ENCODE measurements around the gene BEGAIN. TPM values are rescaled to one million over a fixed set of nuclear protein-coding genes. Genes with fewer than 3 reads are reported as not detected.

BEGAIN gene
- total RNA-seq, 1 donor from 2014 or later, result 1.9 TPM

DNA sequence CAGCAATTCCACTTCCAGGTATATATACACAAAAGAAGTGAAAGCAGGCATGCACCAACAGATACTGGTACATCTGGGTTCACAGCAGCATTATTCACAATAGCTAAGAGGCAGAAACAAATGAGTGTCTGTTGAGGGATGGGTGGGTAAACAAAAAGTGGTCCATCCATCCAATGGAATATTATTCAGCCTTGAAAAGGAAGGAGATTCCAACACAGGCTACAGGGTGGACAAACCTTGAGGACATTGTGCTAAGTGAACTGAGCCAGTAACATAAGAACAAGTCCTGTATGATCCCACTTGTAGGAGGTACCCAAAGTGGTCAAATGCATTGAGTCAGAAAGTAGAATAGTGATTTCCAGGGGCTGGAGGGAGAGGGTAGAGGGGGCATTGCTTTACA lies 27.6 kb upstream of the BEGAIN start:
- H3K4me3 ChIP-seq, result no peak overlapping the region
- TF ChIP-seq, protein P1, sequence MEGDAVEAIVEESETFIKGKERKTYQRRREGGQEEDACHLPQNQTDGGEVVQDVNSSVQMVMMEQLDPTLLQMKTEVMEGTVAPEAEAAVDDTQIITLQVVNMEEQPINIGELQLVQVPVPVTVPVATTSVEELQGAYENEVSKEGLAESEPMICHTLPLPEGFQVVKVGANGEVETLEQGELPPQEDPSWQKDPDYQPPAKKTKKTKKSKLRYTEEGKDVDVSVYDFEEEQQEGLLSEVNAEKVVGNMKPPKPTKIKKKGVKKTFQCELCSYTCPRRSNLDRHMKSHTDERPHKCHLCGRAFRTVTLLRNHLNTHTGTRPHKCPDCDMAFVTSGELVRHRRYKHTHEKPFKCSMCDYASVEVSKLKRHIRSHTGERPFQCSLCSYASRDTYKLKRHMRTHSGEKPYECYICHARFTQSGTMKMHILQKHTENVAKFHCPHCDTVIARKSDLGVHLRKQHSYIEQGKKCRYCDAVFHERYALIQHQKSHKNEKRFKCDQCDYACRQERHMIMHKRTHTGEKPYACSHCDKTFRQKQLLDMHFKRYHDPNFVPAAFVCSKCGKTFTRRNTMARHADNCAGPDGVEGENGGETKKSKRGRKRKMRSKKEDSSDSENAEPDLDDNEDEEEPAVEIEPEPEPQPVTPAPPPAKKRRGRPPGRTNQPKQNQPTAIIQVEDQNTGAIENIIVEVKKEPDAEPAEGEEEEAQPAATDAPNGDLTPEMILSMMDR (IDR thresholded peaks at IDR 0.05; ENCODE audit: borderline replicate concordance), result no peak
- no peak overlapping the region for H3K27ac ChIP-seq (replicated peaks)
- H3K27me3 ChIP-seq (ENCODE audit: low read depth), result peaks cover 77% of the 10 kb centered on the region
- H3K36me3 ChIP-seq, result no peaks in the 10 kb centered on the region
- no peak for DNase-seq
- H3K4me1 ChIP-seq, result peaks cover 23% of the 10 kb centered on the region
- intact Hi-C loops (cut with micrococcal nuclease), result no loop called here
- no peaks in the 10 kb centered on the region for H3K9me3 ChIP-seq (replicated peaks)

DNA sequence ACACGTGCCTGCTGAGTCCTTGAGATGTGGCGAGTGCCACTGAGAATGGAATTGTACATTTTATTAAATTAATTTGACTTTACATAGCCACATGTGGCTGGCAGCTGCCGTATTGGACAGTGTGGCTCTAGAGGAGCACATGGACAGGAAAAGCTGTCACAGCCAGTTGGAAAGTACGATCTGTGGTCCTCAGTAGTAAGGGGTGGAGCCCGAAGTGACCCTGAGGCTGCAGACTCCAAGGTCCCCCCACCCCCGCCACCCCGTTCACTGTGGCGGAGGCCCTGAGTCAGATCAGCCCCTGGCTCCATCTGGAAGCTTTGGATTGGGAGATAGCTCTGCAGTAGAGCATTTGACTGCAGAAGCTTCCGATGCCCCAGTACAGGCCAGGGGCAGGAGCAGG lies 25.8 kb upstream of the BEGAIN start:
- no peaks in the 10 kb centered on the region for H3K9me3 ChIP-seq (replicated peaks)
- TF ChIP-seq, protein P1 (IDR thresholded peaks at IDR 0.05; ENCODE audit: borderline replicate concordance), result no peak
- peaks cover 73% of the 10 kb centered on the region for H3K27me3 ChIP-seq (ENCODE audit: low read depth)
- no peak for DNase-seq
- H3K4me3 ChIP-seq, result no peak overlapping the region
- no peak overlapping the region for H3K27ac ChIP-seq (replicated peaks)
- intact Hi-C loops (cut with micrococcal nuclease), result no loop called here
- peaks cover 12% of the 10 kb centered on the region for H3K4me1 ChIP-seq
- no peaks in the 10 kb centered on the region for H3K36me3 ChIP-seq

DNA sequence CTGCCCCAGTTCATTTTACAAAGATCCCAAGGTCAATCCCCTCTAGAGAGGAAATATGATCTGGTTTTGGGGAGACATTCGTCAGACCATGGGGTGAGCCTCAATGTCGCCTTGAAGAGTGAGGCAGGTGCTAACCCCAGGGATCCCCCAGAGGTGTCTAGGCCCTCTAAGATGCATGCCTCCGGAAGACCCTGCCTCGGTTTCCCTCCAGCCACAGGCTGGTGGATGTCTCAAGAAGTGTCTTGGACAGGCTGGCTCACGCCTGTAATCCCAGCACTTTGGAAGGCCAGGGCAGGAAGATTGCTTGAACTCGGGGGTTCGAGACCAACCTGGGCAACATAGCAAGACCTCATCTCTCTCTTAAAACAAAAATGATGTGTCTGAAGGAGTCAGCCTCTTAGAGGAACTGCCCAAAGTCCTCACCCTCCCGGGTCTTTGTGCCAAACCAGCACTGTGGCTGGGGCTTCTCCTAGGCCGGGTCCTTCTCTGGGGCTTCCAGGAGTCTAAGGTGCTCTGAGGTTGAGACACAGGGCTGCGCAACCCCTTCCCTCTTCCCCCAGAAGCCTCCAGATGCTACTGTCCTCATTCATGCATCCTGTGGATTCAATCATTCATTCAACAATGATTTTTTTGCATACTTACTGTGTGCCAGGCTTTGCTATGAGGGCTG lies 24.7 kb upstream of the BEGAIN start:
- TF ChIP-seq, protein P1 (IDR thresholded peaks at IDR 0.05; ENCODE audit: borderline replicate concordance), result no peak
- intact Hi-C loops (cut with micrococcal nuclease), result no loop called here
- DNase-seq, result no peak

DNA sequence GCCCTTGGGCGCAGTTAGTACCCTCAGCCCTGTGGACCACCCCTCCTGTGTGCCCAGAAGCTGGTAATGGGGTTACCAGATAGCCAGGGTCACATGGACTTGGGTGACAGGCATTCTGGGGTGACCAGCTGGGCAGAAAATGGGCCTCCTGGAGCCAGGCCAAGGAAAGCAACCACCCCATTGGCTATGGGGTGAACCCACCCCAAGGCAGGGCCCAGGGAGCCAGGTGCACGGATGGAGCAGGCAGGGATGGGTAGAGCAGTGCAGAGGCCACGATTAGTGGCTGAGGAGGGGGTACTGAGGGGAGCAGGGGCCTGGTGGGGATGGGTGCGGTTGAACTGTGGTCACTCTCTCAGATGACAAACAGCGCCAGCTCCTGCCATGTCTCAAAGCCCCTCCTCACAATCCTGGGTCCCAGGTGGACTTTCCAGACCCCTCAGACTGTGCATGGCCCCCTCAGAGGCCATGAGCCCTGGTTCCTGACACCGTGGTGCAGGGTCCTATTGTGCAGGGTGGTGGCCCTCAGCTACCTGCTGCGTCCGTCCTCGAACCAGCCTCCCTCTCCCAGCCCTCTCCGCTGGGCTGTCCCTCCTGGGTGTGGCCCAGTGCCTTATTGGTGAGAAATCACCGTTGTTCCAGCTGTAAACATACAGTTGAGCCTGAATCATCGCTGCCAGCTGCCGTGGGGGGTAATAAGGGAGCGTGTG lies 23.4 kb upstream of the BEGAIN start:
- Histone ChIP-seq H3K27me3 (ENCODE audit: low read depth) (peaks cover 73% of the 10 kb centered on the region), H3K4me3 (no peak overlapping the region)
- intact Hi-C loops (cut with micrococcal nuclease), result no loop called here

More for the DNA sequence above, 24.7 kb upstream of the BEGAIN start:
- Histone ChIP-seq H3K4me1 (peaks cover 1% of the 10 kb centered on the region), H3K27me3 (ENCODE audit: low read depth) (peaks cover 73% of the 10 kb centered on the region), H3K9me3 (replicated peaks) (no peaks in the 10 kb centered on the region), H3K36me3 (no peaks in the 10 kb centered on the region), H3K4me3 (no peak overlapping the region), H3K27ac (replicated peaks) (no peak overlapping the region)

DNA sequence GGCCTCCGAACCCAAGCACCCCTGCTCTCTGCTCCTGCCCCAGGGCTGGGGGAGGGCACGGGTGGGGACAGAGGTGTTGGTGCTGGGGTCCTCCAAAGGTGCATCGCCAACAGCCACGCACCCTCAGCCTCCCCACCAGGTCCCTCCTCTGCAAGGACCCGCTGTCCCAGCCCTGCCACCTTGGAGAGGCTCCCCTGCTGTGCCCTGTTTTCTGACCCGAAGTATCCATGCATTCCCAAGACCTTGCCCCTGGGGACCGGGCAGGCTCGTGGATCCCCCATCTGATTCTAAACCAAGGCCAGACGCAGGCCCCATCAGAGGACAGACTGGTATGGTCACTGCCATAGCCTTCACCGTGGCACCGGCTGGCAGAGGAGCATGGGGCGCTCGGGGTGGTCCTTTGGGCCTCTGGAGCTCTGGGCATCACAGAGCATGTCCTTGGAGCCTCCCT lies 22.7 kb upstream of the BEGAIN start:
- H3K9me3 ChIP-seq (replicated peaks), result no peaks in the 10 kb centered on the region
- H3K4me1 ChIP-seq, result no peaks in the 10 kb centered on the region
- H3K27me3 ChIP-seq (ENCODE audit: low read depth), result peaks cover 73% of the 10 kb centered on the region
- TF ChIP-seq, protein P1 (IDR thresholded peaks at IDR 0.05; ENCODE audit: borderline replicate concordance), result no peak
- H3K4me3 ChIP-seq, result no peak overlapping the region
- intact Hi-C loops (cut with micrococcal nuclease), result no loop called here
- DNase-seq, result no peak
- H3K36me3 ChIP-seq, result no peaks in the 10 kb centered on the region
- no peak overlapping the region for H3K27ac ChIP-seq (replicated peaks)

More for the DNA sequence above, 23.4 kb upstream of the BEGAIN start:
- H3K27ac ChIP-seq (replicated peaks), result no peak overlapping the region
- TF ChIP-seq, protein P1 (IDR thresholded peaks at IDR 0.05; ENCODE audit: borderline replicate concordance), result no peak
- no peaks in the 10 kb centered on the region for H3K36me3 ChIP-seq
- no peak for DNase-seq
- H3K4me1 ChIP-seq, result no peaks in the 10 kb centered on the region
- H3K9me3 ChIP-seq (replicated peaks), result no peaks in the 10 kb centered on the region

Measured in left ventricle myocardium inferior (tissue), 1 donor.